ENCODE data around the gene ZNF419.

ZNF419 gene

GRCh38 chr19:57537953-57538547, 50.5 kb downstream of the ZNF419 start:
- Mint-ChIP-seq H3K36me3 (ENCODE audit: low read depth) (peaks cover 100% of the 10 kb centered on the region), H3K4me1 (no peaks in the 10 kb centered on the region), H3K9me3 (peaks cover 100% of the 10 kb centered on the region), H3K27me3 (ENCODE audit: low read depth, poor library complexity) (peaks cover 5% of the 10 kb centered on the region), H3K27ac (no peak overlapping the region), H3K4me3 (no peak overlapping the region)
- DNase-seq, result no peak
- no peak for TF ChIP-seq CTCF (IDR thresholded peaks at IDR 0.05)

All from nephron progenitor cell (in vitro differentiated cells).